Transverse colon (tissue), 4 donors: ENCODE measurements around the gene CDK9. TPM values are rescaled to one million over a fixed set of nuclear protein-coding genes. Genes with fewer than 3 reads are reported as not detected.

Source experiments
- DNase-seq: peaks from one replicate; pipeline ENCODE4 v3.0.0-alpha.2; 2019
- H3K27ac ChIP-seq, 4 donors: fragments of 200-600 bp; sonication (generic); 2 replicates each; pipeline ENCODE4 v1.5.1; 2016 to 2018; ENCODE audit warnings: inconsistent platforms in 4 of 4
- H3K27me3 ChIP-seq: fragments of 200-600 bp; sonication (generic); 2 replicates; pipeline ENCODE4 v1.5.1; 2017; ENCODE audit warnings: inconsistent platforms
- H3K36me3 ChIP-seq, 4 donors: fragments of 200-600 bp; sonication (generic); 2 replicates each; pipeline ENCODE4 v1.5.1; 2017 to 2019; ENCODE audit warnings: inconsistent platforms in 4 of 4
- H3K4me1 ChIP-seq, 4 donors: fragments of 200-600 bp; sonication (generic); 2 replicates each; pipeline ENCODE4 v1.5.1; 2017 to 2020; ENCODE audit warnings: inconsistent platforms in 4 of 4
- H3K4me3 ChIP-seq, 4 donors: fragments of 200-600 bp; sonication (generic); 1 replicate in 1 of 4; 2 replicates in 3 of 4; pipeline versions ENCODE4 v1.5.1 to v1.6.1; 2017 to 2019; ENCODE audit warnings: inconsistent platforms in 4 of 4
- H3K9me3 ChIP-seq, 2 donors: fragments of 200-600 bp; sonication (generic); 2 replicates each; pipeline ENCODE4 v1.5.1; 2017 to 2019; ENCODE audit warnings: inconsistent platforms in 2 of 2
- EP300 ChIP-seq: sonication (generic); formaldehyde crosslinking; IDR thresholded peaks from one replicate; pipeline ENCODE4 v1.6.1; 2017; ENCODE audit warnings: antibody characterized with exemption, low read depth
- POLR2A ChIP-seq: fragments of 450-650 bp; IDR thresholded peaks from one replicate; pipeline ENCODE4 v1.6.1; 2016; ENCODE audit warnings: antibody characterized with exemption, mild to moderate bottlenecking, moderate library complexity
- POLR2AphosphoS5 ChIP-seq, 3 donors: sonication (generic); formaldehyde crosslinking; IDR thresholded peaks; one replicate each; pipeline ENCODE4 v1.6.1; 2016; ENCODE audit warnings: antibody characterized with exemption in 3 of 3
- WGBS, 2 donors: methylation state at CpG; one replicate each; pipeline ENCODE4 v1.1.5; 2018; ENCODE audit warnings: low coverage in 1 of 2; 5-methylcytosine and 5-hydroxymethylcytosine counted together
- in situ Hi-C, 4 donors: fragments of 200-750 bp; cut with MboI; loops; one replicate each; pipeline versions ENCODE4 v1.15.0 to v1.15.1; 2017; ENCODE audit warnings: low sequenced_read_pairs in 3 of 4, low pct_ligation_motif_present in 1 of 4, low pct_unique_long_range_greater_than_20kb in 1 of 4
- intact Hi-C: fragments of 100-400 bp; cut with DNase I; formaldehyde crosslinking; loops from one replicate; pipeline ENCODE4 v1.15.1; 2023; ENCODE audit warnings: low total_unique reads
- total RNA-seq, 4 donors: library from RNA; depleted of rRNA; stranded (reverse); fragments of >200 nt; gene quantifications; one replicate each; pipeline ENCODE4 v1.1.0, GENCODE V29; 2016
- TF ChIP-seq, protein P1 (sequence below), 5 experiments: fragments of 200-600 bp in 3 of 5; fragments of 450-650 bp in 2 of 5; sonication (generic) in 3 of 5; IDR thresholded peaks; 1 replicate in 2 of 5; 2 replicates in 3 of 5; pipeline ENCODE4 v1.5.1; 2016 to 2017; ENCODE audit warnings: antibody characterized with exemption in 5 of 5, inconsistent platforms in 3 of 5, mild to moderate bottlenecking in 2 of 5, moderate library complexity in 1 of 5

Gene CDK9
- total RNA-seq, 4 donors from 2014 or later, result 32.6 to 78.9 (median 49.3) TPM

- DNase-seq, result no peak
- intact Hi-C loops, result no loop called here
- H3K36me3 ChIP-seq, result peaks cover 0 to 20% (median 4%) of the 10 kb centered on the region in 4 donors
- H3K27me3 ChIP-seq, result no peaks in the 10 kb centered on the region
- WGBS, 2 donors, result 97% methylated on average over 10 of the region's 10 CpGs; no CpG with 5 or more reads in 1 of the 2 donors
- in situ Hi-C loops, result no loop called here
- H3K27ac ChIP-seq, result peak overlapping the region in 3 of 4 donors; percentile 45 to 54 (median 46)
- no peaks in the 10 kb centered on the region for H3K9me3 ChIP-seq
- TF ChIP-seq, protein P1, sequence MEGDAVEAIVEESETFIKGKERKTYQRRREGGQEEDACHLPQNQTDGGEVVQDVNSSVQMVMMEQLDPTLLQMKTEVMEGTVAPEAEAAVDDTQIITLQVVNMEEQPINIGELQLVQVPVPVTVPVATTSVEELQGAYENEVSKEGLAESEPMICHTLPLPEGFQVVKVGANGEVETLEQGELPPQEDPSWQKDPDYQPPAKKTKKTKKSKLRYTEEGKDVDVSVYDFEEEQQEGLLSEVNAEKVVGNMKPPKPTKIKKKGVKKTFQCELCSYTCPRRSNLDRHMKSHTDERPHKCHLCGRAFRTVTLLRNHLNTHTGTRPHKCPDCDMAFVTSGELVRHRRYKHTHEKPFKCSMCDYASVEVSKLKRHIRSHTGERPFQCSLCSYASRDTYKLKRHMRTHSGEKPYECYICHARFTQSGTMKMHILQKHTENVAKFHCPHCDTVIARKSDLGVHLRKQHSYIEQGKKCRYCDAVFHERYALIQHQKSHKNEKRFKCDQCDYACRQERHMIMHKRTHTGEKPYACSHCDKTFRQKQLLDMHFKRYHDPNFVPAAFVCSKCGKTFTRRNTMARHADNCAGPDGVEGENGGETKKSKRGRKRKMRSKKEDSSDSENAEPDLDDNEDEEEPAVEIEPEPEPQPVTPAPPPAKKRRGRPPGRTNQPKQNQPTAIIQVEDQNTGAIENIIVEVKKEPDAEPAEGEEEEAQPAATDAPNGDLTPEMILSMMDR (IDR thresholded peaks at IDR 0.05), result no peak
- TF ChIP-seq POLR2A (no peak), POLR2AphosphoS5 (IDR thresholded peaks at IDR 0.05) (no peak), EP300 (no peak)
- peaks cover 5 to 11% (median 7%) of the 10 kb centered on the region in 4 donors for H3K4me1 ChIP-seq
- H3K4me3 ChIP-seq, result no peak overlapping the region
Measured at GRCh38 chr9:127810378-127811187, 24.7 kb downstream of the CDK9 start.

DNA sequence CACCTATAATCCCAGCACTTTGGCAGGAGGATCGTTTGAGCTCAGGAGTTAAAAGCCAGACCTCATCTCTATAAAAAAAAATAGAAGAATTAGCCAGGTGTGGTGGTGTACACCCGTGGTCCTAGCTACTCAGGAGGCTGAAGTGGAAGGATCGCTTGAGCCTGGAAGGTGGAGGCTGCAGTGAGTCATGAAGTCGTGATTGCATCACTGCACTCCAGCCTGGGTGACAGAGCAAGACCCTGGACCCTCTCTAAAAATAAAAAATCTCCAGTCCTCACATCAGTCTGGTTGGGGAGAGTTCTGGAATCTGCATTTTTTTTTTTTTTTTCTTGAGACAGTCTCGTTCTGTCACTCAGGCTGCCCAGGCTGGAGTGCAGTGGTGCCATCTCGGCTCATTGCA lies 26.2 kb downstream of the CDK9 start:
- H3K4me1 ChIP-seq, result peaks cover 5 to 11% (median 7%) of the 10 kb centered on the region in 4 donors
- DNase-seq, result no peak
- intact Hi-C loops, result no loop called here

GRCh38 chr9:127812936-127813675 lies 27.3 kb downstream of the CDK9 start:
- intact Hi-C loops (no loop called here), in situ Hi-C loops (no loop called here)
- H3K9me3 ChIP-seq, result no peaks in the 10 kb centered on the region
- peaks cover 5 to 11% (median 7%) of the 10 kb centered on the region in 4 donors for H3K4me1 ChIP-seq
- DNase-seq, result no peak
- peaks cover 0 to 20% (median 4%) of the 10 kb centered on the region in 4 donors for H3K36me3 ChIP-seq
- H3K4me3 ChIP-seq, result no peak overlapping the region
- no peak for TF ChIP-seq EP300
- no peak for TF ChIP-seq POLR2AphosphoS5 (IDR thresholded peaks at IDR 0.05)
- no peak for TF ChIP-seq POLR2A
- TF ChIP-seq, protein P1 (IDR thresholded peaks at IDR 0.05), result no peak
- 90 to 100% methylated on average over 7 to 19 of the region's 19 CpGs for WGBS, 2 donors
- no peaks in the 10 kb centered on the region for H3K27me3 ChIP-seq
- no peak overlapping the region for H3K27ac ChIP-seq

More for the DNA sequence above, 26.2 kb downstream of the CDK9 start:
- Histone ChIP-seq H3K27me3 (no peaks in the 10 kb centered on the region), H3K36me3 (peaks cover 0 to 20% (median 4%) of the 10 kb centered on the region in 4 donors), H3K27ac (no peak overlapping the region), H3K9me3 (no peaks in the 10 kb centered on the region), H3K4me3 (no peak overlapping the region)
- WGBS, 2 donors, result 85 to 98% methylated on average over 5 to 6 of the region's 6 CpGs
- TF ChIP-seq POLR2AphosphoS5 (IDR thresholded peaks at IDR 0.05), result no peak
- TF ChIP-seq, protein P1 (IDR thresholded peaks at IDR 0.05), result no peak
- no peak for TF ChIP-seq EP300
- TF ChIP-seq POLR2A, result no peak
- in situ Hi-C loops, result no loop called here

DNA sequence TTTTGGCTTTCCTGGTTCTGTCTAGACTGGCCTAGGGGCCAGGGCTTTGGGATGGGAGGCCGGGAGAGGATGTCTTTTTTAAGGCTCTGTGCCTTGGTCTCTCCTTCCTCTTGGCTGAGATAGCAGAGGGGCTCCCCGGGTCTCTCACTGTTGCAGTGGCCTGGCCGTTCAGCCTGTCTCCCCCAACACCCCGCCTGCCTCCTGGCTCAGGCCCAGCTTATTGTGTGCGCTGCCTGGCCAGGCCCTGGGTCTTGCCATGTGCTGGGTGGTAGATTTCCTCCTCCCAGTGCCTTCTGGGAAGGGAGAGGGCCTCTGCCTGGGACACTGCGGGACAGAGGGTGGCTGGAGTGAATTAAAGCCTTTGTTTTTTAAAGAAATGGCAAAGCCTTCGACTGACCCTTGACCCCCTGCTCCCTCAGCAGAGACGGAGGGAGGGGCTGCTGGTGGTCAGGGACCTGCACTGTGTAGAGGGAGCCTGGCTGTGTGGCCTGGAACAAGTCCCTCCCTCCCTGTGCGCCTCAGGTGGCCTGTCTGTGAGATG lies 27.9 kb downstream of the CDK9 start:
- intact Hi-C loops, result no loop called here
- Histone ChIP-seq H3K4me3 (no peak overlapping the region), H3K27me3 (no peaks in the 10 kb centered on the region), H3K9me3 (no peaks in the 10 kb centered on the region), H3K36me3 (peaks cover 0 to 20% (median 4%) of the 10 kb centered on the region in 4 donors), H3K27ac (no peak overlapping the region), H3K4me1 (peaks cover 5 to 11% (median 7%) of the 10 kb centered on the region in 4 donors)
- TF ChIP-seq POLR2A (no peak), EP300 (no peak), POLR2AphosphoS5 (IDR thresholded peaks at IDR 0.05) (no peak)
- TF ChIP-seq, protein P1 (IDR thresholded peaks at IDR 0.05), result no peak
- in situ Hi-C loops, result no loop called here
- 60% methylated on average over 9 of the region's 9 CpGs; no CpG with 5 or more reads in 1 of the 2 donors for WGBS, 2 donors
- DNase-seq, result no peak
